ENCODE data around the gene WFIKKN1.

WFIKKN1 gene

GRCh38 chr16:609984-610383, 20.8 kb upstream of the WFIKKN1 start:
- DNase-seq (no peak), ATAC-seq (no peak)
- Mint-ChIP-seq H3K4me3 (no peak overlapping the region), H3K27me3 (no peaks in the 10 kb centered on the region), H3K27ac (peak overlapping the region in 1 of 2 donors; percentile 37), H3K9me3 (no peaks in the 10 kb centered on the region), H3K4me1 (peaks cover 21% of the 10 kb centered on the region)

GRCh38 chr16:610513-611381, 20.0 kb upstream of the WFIKKN1 start:
- peak overlapping the region in 1 of 2 donors; percentile 40 for H3K27ac Mint-ChIP-seq
- no peaks in the 10 kb centered on the region for H3K9me3 Mint-ChIP-seq
- no peak overlapping the region for H3K4me3 Mint-ChIP-seq
- DNase-seq (peak; percentile 51 to 62), ATAC-seq (peak; percentile 73)
- peaks cover 21% of the 10 kb centered on the region for H3K4me1 Mint-ChIP-seq
- no peaks in the 10 kb centered on the region for H3K27me3 Mint-ChIP-seq

- ATAC-seq (no peak), DNase-seq (no peak)
- no peak overlapping the region for H3K27ac Mint-ChIP-seq
- no peaks in the 10 kb centered on the region for H3K27me3 Mint-ChIP-seq
- H3K4me3 Mint-ChIP-seq = no peak overlapping the region
- H3K4me1 Mint-ChIP-seq = peaks cover 5% of the 10 kb centered on the region
- H3K9me3 Mint-ChIP-seq = no peaks in the 10 kb centered on the region
Observed at GRCh38 chr16:615122-615521, 15.7 kb upstream of the WFIKKN1 start.

GRCh38 chr16:616733-617586, 13.8 kb upstream of the WFIKKN1 start:
- ATAC-seq = no peak

GRCh38 chr16:617855-618254, 12.9 kb upstream of the WFIKKN1 start:
- Mint-ChIP-seq H3K27me3 (no peaks in the 10 kb centered on the region), H3K4me3 (no peak overlapping the region), H3K4me1 (peaks cover 5% of the 10 kb centered on the region), H3K9me3 (no peaks in the 10 kb centered on the region), H3K27ac (no peak overlapping the region)
- no peak for ATAC-seq
- no peak for DNase-seq

More at GRCh38 chr16:616733-617586, 13.8 kb upstream of the WFIKKN1 start:
- DNase-seq = no peak
- Mint-ChIP-seq H3K27ac (peak overlapping the region in 1 of 2 donors; percentile 27), H3K9me3 (no peaks in the 10 kb centered on the region), H3K4me3 (no peak overlapping the region), H3K27me3 (no peaks in the 10 kb centered on the region), H3K4me1 (peaks cover 5% of the 10 kb centered on the region)

- ATAC-seq (no peak), DNase-seq (no peak)
- Mint-ChIP-seq H3K9me3 (no peaks in the 10 kb centered on the region), H3K27ac (no peak overlapping the region), H3K4me1 (peaks cover 5% of the 10 kb centered on the region), H3K27me3 (no peaks in the 10 kb centered on the region), H3K4me3 (no peak overlapping the region)
Observed at GRCh38 chr16:619476-620100, 11.2 kb upstream of the WFIKKN1 start.

- no peaks in the 10 kb centered on the region for H3K9me3 Mint-ChIP-seq
- H3K27ac Mint-ChIP-seq = no peak overlapping the region
- DNase-seq (no peak), ATAC-seq (no peak)
- no peaks in the 10 kb centered on the region for H3K27me3 Mint-ChIP-seq
- H3K4me3 Mint-ChIP-seq = no peak overlapping the region
- peaks cover 5% of the 10 kb centered on the region for H3K4me1 Mint-ChIP-seq
Observed at GRCh38 chr16:620700-621525, 9.9 kb upstream of the WFIKKN1 start.

GRCh38 chr16:621526-622105, 9.2 kb upstream of the WFIKKN1 start:
- no peak overlapping the region for H3K27ac Mint-ChIP-seq
- no peaks in the 10 kb centered on the region for H3K27me3 Mint-ChIP-seq
- H3K4me3 Mint-ChIP-seq = no peak overlapping the region
- ATAC-seq = no peak
- DNase-seq = no peak
- no peaks in the 10 kb centered on the region for H3K9me3 Mint-ChIP-seq
- peaks cover 5% of the 10 kb centered on the region for H3K4me1 Mint-ChIP-seq

GRCh38 chr16:622920-623280, 7.9 kb upstream of the WFIKKN1 start:
- ATAC-seq (no peak), DNase-seq (no peak)
- Mint-ChIP-seq H3K4me3 (no peak overlapping the region), H3K4me1 (peaks cover 5% of the 10 kb centered on the region), H3K27ac (no peak overlapping the region), H3K27me3 (no peaks in the 10 kb centered on the region), H3K9me3 (no peaks in the 10 kb centered on the region)

GRCh38 chr16:624526-625070, 6.2 kb upstream of the WFIKKN1 start:
- no peaks in the 10 kb centered on the region for H3K27me3 Mint-ChIP-seq
- H3K9me3 Mint-ChIP-seq = no peaks in the 10 kb centered on the region
- peaks cover 5% of the 10 kb centered on the region for H3K4me1 Mint-ChIP-seq
- no peak overlapping the region for H3K4me3 Mint-ChIP-seq
- ATAC-seq (no peak), DNase-seq (no peak)
- no peak overlapping the region for H3K27ac Mint-ChIP-seq

GRCh38 chr16:625117-625976, 5.4 kb upstream of the WFIKKN1 start:
- Mint-ChIP-seq H3K9me3 (no peaks in the 10 kb centered on the region), H3K27ac (no peak overlapping the region), H3K4me1 (peaks cover 5% of the 10 kb centered on the region), H3K27me3 (no peaks in the 10 kb centered on the region), H3K4me3 (no peak overlapping the region)
- no peak for ATAC-seq
- DNase-seq = no peak

- DNase-seq (no peak), ATAC-seq (no peak)
- H3K4me3 Mint-ChIP-seq = no peak overlapping the region
- H3K27me3 Mint-ChIP-seq = no peaks in the 10 kb centered on the region
- no peak overlapping the region for H3K27ac Mint-ChIP-seq
- H3K9me3 Mint-ChIP-seq = no peaks in the 10 kb centered on the region
- H3K4me1 Mint-ChIP-seq = peaks cover 5% of the 10 kb centered on the region
Observed at GRCh38 chr16:625977-626765, 4.6 kb upstream of the WFIKKN1 start.

- DNase-seq (no peak), ATAC-seq (no peak)
- Mint-ChIP-seq H3K4me1 (no peaks in the 10 kb centered on the region), H3K27me3 (no peaks in the 10 kb centered on the region), H3K4me3 (no peak overlapping the region), H3K27ac (no peak overlapping the region), H3K9me3 (no peaks in the 10 kb centered on the region)
Observed at GRCh38 chr16:626787-627453, 3.9 kb upstream of the WFIKKN1 start.

All from stimulated activated naive CD8-positive, alpha-beta T cell treated with anti-CD3 and anti-CD28 coated beads, Interleukin-15, amount 100 ng/mL, for 72 hours (primary cell).